Left lung (tissue), 10 donors: ENCODE measurements around the gene SLC9A9. TPM values are rescaled to one million over a fixed set of nuclear protein-coding genes. Genes with fewer than 3 reads are reported as not detected.
A peak's percentile ranks its signal among the peaks of the same experiment; 100 is the strongest.

Experiments used
- ATAC-seq: fragments of 200-7000 bp; cut with Tn5 transposase; one replicate; pipeline ENCODE4 v1.9.1; 2020; ENCODE audit warnings: moderate library complexity
- DNase-seq, 4 donors: peaks; one replicate each; pipeline ENCODE4 v3.0.0-alpha.2; 2013 to 2020
- H3K27ac ChIP-seq, 2 donors: fragments of 200-600 bp; sonication (generic) in 1 of 2; one replicate each; pipeline versions ENCODE4 v1.5.0 to v1.8.0; 2020 to 2021
- H3K27me3 ChIP-seq, 2 donors: fragments of 200-600 bp; sonication (generic) in 1 of 2; one replicate each; pipeline versions ENCODE4 v1.5.0 to v1.8.0; 2020 to 2021
- H3K36me3 ChIP-seq, 2 donors: fragments of 200-600 bp; sonication (generic) in 1 of 2; one replicate each; pipeline versions ENCODE4 v1.5.0 to v1.8.0; 2020 to 2021
- H3K4me1 ChIP-seq, 2 donors: fragments of 200-600 bp; one replicate each; pipeline ENCODE4 v1.8.0; 2021
- H3K4me3 ChIP-seq, 2 donors: fragments of 200-600 bp; sonication (generic) in 1 of 2; one replicate each; pipeline versions ENCODE4 v1.5.0 to v1.8.0; 2020 to 2021; ENCODE audit warnings: mild to moderate bottlenecking in 1 of 2
- H3K9me3 ChIP-seq, 2 donors: fragments of 200-600 bp; sonication (generic) in 1 of 2; one replicate each; pipeline versions ENCODE4 v1.5.0 to v1.8.0; 2020 to 2021
- CTCF ChIP-seq, 2 donors: fragments of 200-600 bp; sonication (generic) in 1 of 2; IDR thresholded peaks; one replicate each; pipeline versions ENCODE4 v1.5.0 to v1.8.0; 2021; ENCODE audit warnings: antibody characterized with exemption in 2 of 2
- intact Hi-C, 2 donors: fragments of 100-400 bp; cut with DNase I; formaldehyde crosslinking; loops; one replicate each; pipeline versions ENCODE4 v1.11.2 to v1.14.2; 2022
- polyA plus RNA-seq, 6 donors: library from polyadenylated mRNA; unstranded; fragments of 120-200 nt; gene quantifications; one replicate each; pipeline ENCODE4 v1.2.1, GENCODE V29; 2013; ENCODE audit not compliant: insufficient read length in 6 of 6
- total RNA-seq, 2 donors: library from RNA; stranded (reverse); fragmentation: NEBNext Ultra II Directional; extraction: Animal tissue kit (Norgen Biotek cat#: 25700); gene quantifications; one replicate each; pipeline ENCODE4 v1.2.1, GENCODE V29; 2021
- donor health status: DM: no; HTN: yes; CAD: no.
- donor health status: DM: no; HTN: no; CAD: no.

SLC9A9 gene
- total and polyA plus RNA-seq, 8 donors = 13.9 to 19.6 (median 16.8) TPM

- peak; percentile 25 for ATAC-seq
- H3K27ac ChIP-seq = no peak overlapping the region
- H3K9me3 ChIP-seq = no peaks in the 10 kb centered on the region
- no peak overlapping the region for H3K4me3 ChIP-seq
- intact Hi-C loops = no loop called here
- no peak for DNase-seq
- no peaks in the 10 kb centered on the region for H3K36me3 ChIP-seq
- TF ChIP-seq CTCF (IDR thresholded peaks at IDR 0.05) = no peak
- no peaks in the 10 kb centered on the region for H3K27me3 ChIP-seq
- peaks cover 0 to 4% of the 10 kb centered on the region in 2 donors for H3K4me1 ChIP-seq
Measured at GRCh38 chr3:143363276-143363675, 485.0 kb downstream of the SLC9A9 start.

GRCh38 chr3:143362115-143362991, 485.9 kb downstream of the SLC9A9 start:
- H3K4me3 ChIP-seq = no peak overlapping the region
- no peaks in the 10 kb centered on the region for H3K9me3 ChIP-seq
- no peak for ATAC-seq
- TF ChIP-seq CTCF (IDR thresholded peaks at IDR 0.05) = no peak
- no peak for DNase-seq
- no peaks in the 10 kb centered on the region for H3K27me3 ChIP-seq
- H3K4me1 ChIP-seq = peaks cover 0 to 4% of the 10 kb centered on the region in 2 donors
- intact Hi-C loops = no loop called here
- no peaks in the 10 kb centered on the region for H3K36me3 ChIP-seq
- H3K27ac ChIP-seq = no peak overlapping the region

- H3K27ac ChIP-seq = no peak overlapping the region
- DNase-seq (no peak), ATAC-seq (no peak)
- H3K9me3 ChIP-seq = no peaks in the 10 kb centered on the region
- H3K4me1 ChIP-seq = peaks cover 0 to 4% of the 10 kb centered on the region in 2 donors
- no peaks in the 10 kb centered on the region for H3K36me3 ChIP-seq
- no peaks in the 10 kb centered on the region for H3K27me3 ChIP-seq
- no peak for TF ChIP-seq CTCF (IDR thresholded peaks at IDR 0.05)
- intact Hi-C loops = no loop called here
- H3K4me3 ChIP-seq = no peak overlapping the region
Measured at GRCh38 chr3:143361589-143361988, 486.7 kb downstream of the SLC9A9 start.

GRCh38 chr3:143360244-143360643, 488.0 kb downstream of the SLC9A9 start:
- Histone ChIP-seq H3K27ac (no peak overlapping the region), H3K4me3 (no peak overlapping the region), H3K9me3 (no peaks in the 10 kb centered on the region), H3K27me3 (no peaks in the 10 kb centered on the region), H3K36me3 (no peaks in the 10 kb centered on the region), H3K4me1 (peaks cover 0 to 4% of the 10 kb centered on the region in 2 donors)
- TF ChIP-seq CTCF (IDR thresholded peaks at IDR 0.05) = no peak
- ATAC-seq (no peak), DNase-seq (no peak)
- intact Hi-C loops = no loop called here

- H3K4me3 ChIP-seq = no peak overlapping the region
- no peak overlapping the region for H3K27ac ChIP-seq
- peaks cover 0 to 4% of the 10 kb centered on the region in 2 donors for H3K4me1 ChIP-seq
- ATAC-seq (no peak), DNase-seq (no peak)
- no peaks in the 10 kb centered on the region for H3K27me3 ChIP-seq
- H3K9me3 ChIP-seq = no peaks in the 10 kb centered on the region
- H3K36me3 ChIP-seq = no peaks in the 10 kb centered on the region
- intact Hi-C loops = no loop called here
- no peak for TF ChIP-seq CTCF (IDR thresholded peaks at IDR 0.05)
Measured at GRCh38 chr3:143358793-143359491, 489.3 kb downstream of the SLC9A9 start.
